COLO668 (cell line): Measurements from ENCODE around the gene UBXN10.

Experiments
- DNase-seq: peaks from one replicate; lab custom pipeline; 2025; ENCODE audit not compliant: unreplicated experiment; lab: John Stamatoyannopoulos, UW

Gene UBXN10

DNA sequence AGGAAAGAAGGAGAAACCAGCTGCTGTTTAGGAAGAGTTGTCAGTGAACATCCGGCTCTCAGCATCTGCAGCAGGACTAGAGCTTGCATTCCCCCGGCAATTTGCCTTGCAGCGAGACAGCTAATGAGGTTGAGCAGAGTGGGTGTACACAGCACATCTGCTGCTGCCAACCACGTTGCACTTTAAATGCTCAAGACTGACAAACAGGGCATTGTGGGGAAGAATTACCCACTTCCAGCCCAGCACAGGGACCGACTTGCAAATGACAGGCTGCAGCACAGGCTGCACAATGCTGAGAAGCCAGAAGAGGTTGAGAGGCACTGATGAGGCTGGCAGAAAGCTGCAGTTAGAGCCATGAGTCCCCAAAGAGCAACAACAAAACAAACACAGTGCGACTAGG is 48.0 kb downstream of the UBXN10 start:
- no peak for DNase-seq

DNA sequence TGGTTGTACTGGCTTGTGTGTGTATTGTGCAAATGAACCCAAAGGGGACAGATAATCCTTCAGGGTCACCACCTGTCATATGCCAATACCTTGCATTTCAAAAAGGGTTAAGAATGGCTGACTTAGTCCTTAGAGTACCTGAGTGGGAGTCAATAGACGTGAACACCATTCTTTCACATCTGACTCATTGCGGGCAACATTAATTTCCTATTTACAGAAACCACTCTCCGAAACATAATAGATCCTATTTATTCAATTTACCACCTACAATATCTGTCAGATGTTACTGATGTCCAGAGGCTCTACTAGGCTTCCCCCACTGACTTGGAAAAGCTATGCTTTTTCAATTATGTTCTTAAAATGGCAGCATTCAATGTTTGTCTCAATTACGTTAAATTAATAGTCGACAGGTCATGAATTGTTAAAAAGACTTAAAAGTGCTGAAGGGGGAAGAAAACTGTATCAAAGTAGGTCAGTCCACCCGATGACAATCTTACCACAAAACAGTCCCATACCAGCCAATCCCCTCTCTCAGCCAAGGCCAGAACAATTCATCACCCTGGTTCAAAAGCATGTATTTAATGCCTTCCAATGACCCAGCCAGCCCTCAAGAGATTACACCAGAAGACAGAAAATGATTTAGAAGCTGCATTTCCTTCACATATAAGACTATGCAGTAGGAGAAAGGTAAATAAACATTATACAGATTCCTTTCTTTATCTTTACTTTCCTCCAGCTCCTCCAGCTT is 49.1 kb downstream of the UBXN10 start:
- DNase-seq = no peak

DNA sequence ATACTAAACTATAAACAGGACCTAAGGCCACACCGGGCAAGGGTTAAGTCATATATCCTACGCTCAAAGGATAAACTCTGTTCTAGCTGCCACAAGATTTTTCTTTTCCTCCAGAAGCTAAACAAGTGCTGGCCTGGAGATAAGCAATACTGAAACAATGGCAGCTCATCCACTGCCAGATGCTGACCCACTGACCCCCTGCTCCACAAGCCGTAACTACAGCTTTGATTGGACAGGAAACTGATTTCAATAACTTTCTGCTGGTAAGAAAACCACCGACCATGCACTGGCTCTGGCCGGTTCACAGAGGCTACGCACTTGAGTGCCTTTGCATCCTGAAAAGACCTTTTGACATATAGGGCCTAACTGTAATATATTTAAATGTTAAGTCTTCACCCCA is 51.8 kb downstream of the UBXN10 start:
- no peak for DNase-seq

DNA sequence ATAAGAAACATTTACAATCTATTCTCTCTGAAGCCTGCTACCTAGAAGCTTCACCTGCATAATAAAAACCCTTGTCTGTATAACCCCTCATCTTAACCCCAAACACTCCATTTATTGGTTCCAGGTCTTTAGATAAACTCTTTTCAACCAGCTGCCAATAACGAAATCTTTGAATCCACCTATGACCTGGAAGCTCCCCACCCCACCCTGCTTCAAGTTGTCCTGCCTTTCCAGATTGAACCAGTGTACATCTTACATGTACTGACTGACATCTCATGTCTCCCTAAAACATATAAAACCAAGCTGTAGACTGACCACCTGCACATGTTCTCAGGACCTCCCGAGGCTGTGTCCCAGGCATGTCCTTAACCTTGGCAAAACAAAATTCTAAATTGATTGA is 54.1 kb downstream of the UBXN10 start:
- no peak for DNase-seq

DNA sequence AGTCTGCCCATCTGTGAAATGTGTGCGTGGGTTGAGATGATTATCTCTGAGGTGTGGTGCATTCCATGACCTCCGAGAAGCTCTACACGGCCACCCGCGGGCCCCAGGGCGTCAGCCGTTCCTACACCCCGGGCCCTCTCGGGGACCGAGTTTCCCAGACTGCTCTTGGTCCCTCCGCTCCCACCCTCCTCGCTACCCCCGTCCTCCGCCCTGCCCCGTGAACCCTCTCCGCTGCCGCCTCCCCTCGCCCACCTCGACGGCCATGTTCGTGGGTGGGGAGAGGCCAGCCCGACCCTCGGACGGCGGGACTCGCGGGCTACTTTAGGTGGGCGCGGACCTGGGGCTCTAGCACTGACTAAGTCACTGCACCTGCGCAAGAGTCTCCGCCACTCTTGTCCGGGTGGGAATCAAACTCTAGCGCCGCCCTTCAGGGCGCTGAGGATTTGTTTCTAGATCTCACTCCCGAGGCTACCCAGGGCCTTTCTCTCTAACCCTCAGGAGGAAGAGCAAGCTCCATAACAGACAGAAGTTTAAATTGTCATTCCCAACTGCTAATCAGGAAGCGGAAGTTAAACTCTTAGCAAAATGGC is 57.1 kb downstream of the UBXN10 start:
- DNase-seq = no peak
